C4-2B (cell line): Measurements from ENCODE around the gene SMAGP.

ENCODE experiments used
- CTCF ChIP-seq: fragments of 450-650 bp; conservative IDR thresholded peaks from 2 replicates; pipeline ENCODE4 v1.5.1; 2017; ENCODE audit warnings: mild to moderate bottlenecking
- ZFX ChIP-seq: fragments of 450-650 bp; IDR thresholded peaks from 2 replicates; pipeline ENCODE4 v1.6.1; 2017

GRCh38 chr12:51265024-51265423, 5.2 kb downstream of the SMAGP start:
- no peak for TF ChIP-seq CTCF
- TF ChIP-seq ZFX, result no peak
